ENCODE results near the gene GRAPL. TPM values are rescaled to one million over a fixed set of nuclear protein-coding genes. Genes with fewer than 3 reads are reported as not detected.
"Not testable (repeated sequence)": the region's sequence is repeated elsewhere in the genome, so short reads cannot be mapped to it uniquely, and the experiment has no call there.

The GRAPL gene
- total RNA-seq, 1 donor from 2014 or later = not detected

DNA sequence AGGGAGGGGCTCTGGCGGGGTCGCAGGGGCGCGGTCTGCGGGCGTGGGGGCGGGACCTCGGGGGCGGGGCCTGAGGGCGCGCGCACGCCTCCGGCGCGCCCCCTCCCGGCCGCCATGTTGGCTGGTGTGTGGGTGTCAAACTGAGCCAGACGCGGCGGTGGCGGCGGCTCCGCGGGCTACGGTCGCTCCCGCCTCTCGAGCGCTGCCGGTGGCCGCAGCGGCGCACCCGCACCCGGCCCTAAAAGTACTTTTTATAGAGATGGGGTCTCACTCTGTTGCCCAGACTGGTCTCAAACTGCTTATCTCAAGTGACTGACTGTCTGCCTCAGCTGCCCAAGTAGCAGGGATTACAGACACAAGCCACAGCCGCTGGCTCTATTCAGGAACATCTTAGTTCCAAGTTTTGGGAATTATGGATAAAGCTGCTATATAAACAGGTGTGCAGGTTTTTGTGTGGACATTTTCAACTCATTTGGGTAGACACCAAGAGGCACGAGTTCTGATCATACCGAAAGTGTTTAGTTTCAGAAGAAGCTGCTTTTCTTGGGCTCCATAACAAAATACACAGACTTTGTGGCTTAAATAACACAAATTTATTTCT lies 16.2 kb upstream of the GRAPL start:
- H3K4me3 Mint-ChIP-seq (ENCODE audit: unreplicated experiment) = peak overlapping the region; percentile 25
- H3K4me1 Mint-ChIP-seq (ENCODE audit: low read depth); H3K9me3 Mint-ChIP-seq (ENCODE audit: low read depth); DNase-seq (ENCODE audit: low spot score); H3K27ac Mint-ChIP-seq (ENCODE audit: unreplicated experiment); H3K27me3 Mint-ChIP-seq (ENCODE audit: low read depth); H3K36me3 Mint-ChIP-seq (ENCODE audit: low read depth): not testable (repeated sequence)
- TF ChIP-seq, protein P1, sequence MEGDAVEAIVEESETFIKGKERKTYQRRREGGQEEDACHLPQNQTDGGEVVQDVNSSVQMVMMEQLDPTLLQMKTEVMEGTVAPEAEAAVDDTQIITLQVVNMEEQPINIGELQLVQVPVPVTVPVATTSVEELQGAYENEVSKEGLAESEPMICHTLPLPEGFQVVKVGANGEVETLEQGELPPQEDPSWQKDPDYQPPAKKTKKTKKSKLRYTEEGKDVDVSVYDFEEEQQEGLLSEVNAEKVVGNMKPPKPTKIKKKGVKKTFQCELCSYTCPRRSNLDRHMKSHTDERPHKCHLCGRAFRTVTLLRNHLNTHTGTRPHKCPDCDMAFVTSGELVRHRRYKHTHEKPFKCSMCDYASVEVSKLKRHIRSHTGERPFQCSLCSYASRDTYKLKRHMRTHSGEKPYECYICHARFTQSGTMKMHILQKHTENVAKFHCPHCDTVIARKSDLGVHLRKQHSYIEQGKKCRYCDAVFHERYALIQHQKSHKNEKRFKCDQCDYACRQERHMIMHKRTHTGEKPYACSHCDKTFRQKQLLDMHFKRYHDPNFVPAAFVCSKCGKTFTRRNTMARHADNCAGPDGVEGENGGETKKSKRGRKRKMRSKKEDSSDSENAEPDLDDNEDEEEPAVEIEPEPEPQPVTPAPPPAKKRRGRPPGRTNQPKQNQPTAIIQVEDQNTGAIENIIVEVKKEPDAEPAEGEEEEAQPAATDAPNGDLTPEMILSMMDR (IDR thresholded peaks at IDR 0.05) = peak; percentile 54

DNA sequence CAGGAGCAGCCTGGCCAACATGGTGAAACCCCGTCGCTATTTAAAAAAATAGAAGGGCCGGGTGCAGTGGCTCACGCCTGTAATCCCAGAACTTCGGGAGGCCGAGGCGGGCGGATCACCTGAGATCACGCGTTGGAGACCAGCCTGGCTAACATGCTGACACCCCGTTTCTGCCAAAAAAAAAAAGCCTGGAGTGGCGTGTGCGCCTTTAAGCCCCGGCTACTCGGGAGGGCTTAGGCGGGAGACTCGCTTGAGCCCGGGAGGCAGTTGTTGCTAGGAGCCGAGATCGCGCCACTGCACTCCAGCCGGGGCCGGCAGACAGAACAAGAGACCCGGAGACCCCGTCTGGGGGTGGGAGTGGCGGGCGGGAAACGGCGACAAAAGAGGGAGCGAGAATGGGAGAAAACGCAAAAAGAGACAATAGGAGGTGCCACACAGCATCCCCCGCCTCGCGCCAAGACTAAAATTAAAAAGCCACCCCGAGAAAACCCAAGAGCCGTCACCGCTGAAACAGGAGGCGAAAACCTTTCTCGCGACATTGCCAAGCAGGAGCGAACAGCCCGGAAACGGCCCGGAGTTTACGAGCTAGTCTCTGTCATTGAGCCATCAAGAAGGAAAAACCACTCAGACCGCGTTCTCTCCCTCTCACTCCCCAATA lies 15.5 kb upstream of the GRAPL start:
- DNase-seq (ENCODE audit: low spot score) = not testable (repeated sequence)

DNA sequence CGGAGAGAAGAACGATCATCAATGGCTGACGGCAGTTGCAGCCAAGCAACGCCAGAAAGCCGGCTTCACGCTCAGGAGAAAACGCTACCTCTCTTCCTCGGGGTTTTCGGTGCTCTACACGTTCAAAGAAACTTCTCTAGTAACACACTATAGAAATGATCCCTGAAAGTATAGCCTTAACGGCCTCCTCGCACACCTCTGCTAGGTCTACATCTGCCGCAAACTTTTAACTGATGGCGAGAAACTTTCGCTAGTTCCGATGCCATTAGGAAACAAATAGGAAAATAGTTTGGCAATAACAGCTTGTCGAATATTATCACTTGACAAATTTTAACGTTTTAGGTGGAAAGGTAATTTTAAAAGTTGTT lies 14.9 kb upstream of the GRAPL start:
- H3K27ac Mint-ChIP-seq (ENCODE audit: unreplicated experiment); H3K4me3 Mint-ChIP-seq (ENCODE audit: unreplicated experiment); H3K9me3 Mint-ChIP-seq (ENCODE audit: low read depth); H3K4me1 Mint-ChIP-seq (ENCODE audit: low read depth); DNase-seq (ENCODE audit: low spot score); H3K36me3 Mint-ChIP-seq (ENCODE audit: low read depth); H3K27me3 Mint-ChIP-seq (ENCODE audit: low read depth): not testable (repeated sequence)

More for the DNA sequence above, 15.5 kb upstream of the GRAPL start:
- Mint-ChIP-seq H3K27ac (ENCODE audit: unreplicated experiment) (peak overlapping the region; percentile 68), H3K4me3 (ENCODE audit: unreplicated experiment) (peak overlapping the region; percentile 42)
- not testable (repeated sequence) for H3K36me3 Mint-ChIP-seq (ENCODE audit: low read depth); H3K4me1 Mint-ChIP-seq (ENCODE audit: low read depth); H3K9me3 Mint-ChIP-seq (ENCODE audit: low read depth); H3K27me3 Mint-ChIP-seq (ENCODE audit: low read depth)

DNA sequence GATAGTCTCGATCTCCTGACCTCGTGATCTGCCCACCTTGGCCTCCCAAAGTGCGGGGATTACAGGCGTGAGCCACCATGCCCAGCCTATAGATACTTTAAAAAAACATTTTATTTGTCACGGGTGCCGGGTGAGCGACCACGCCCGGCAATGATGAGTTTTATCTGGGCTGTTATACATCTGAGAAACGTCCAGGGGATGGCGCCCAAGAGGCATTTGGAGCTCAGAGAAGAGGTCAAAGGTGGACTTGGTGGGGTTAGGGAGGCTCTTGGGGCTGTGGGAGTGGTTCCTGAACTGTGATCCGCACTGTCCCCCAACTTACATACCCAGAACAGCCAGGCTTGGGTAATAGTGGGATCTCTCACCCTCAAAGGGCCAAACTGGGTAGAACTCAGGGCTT lies 8.7 kb upstream of the GRAPL start:
- not testable (repeated sequence) for H3K36me3 Mint-ChIP-seq (ENCODE audit: low read depth); H3K27me3 Mint-ChIP-seq (ENCODE audit: low read depth); H3K27ac Mint-ChIP-seq (ENCODE audit: unreplicated experiment)

DNA sequence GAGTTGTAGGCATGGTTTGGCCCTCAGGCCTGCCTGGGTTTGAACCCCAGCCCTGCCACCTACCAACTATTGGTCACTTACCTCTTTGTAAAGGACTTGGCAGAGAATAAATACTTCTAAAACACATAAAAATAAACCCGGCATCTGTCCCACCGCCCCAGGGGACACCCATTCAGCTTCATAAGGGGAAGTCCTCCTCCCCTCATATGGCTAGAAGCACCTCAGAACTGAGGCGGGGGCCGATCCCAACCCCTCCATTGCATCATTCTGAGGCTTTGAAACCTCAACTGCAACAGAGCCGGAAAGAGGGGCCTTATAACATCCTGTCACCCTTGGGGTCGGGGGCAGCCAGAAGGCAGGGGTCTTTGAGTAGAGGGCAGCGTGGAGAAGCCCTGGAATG lies 2.1 kb upstream of the GRAPL start:
- H3K4me1 Mint-ChIP-seq (ENCODE audit: low read depth); H3K4me3 Mint-ChIP-seq (ENCODE audit: unreplicated experiment); H3K27ac Mint-ChIP-seq (ENCODE audit: unreplicated experiment); H3K9me3 Mint-ChIP-seq (ENCODE audit: low read depth); H3K36me3 Mint-ChIP-seq (ENCODE audit: low read depth); H3K27me3 Mint-ChIP-seq (ENCODE audit: low read depth); DNase-seq (ENCODE audit: low spot score): not testable (repeated sequence)

More for the DNA sequence above, 8.7 kb upstream of the GRAPL start:
- H3K9me3 Mint-ChIP-seq (ENCODE audit: low read depth); H3K4me3 Mint-ChIP-seq (ENCODE audit: unreplicated experiment); H3K4me1 Mint-ChIP-seq (ENCODE audit: low read depth); DNase-seq (ENCODE audit: low spot score): not testable (repeated sequence)

DNA sequence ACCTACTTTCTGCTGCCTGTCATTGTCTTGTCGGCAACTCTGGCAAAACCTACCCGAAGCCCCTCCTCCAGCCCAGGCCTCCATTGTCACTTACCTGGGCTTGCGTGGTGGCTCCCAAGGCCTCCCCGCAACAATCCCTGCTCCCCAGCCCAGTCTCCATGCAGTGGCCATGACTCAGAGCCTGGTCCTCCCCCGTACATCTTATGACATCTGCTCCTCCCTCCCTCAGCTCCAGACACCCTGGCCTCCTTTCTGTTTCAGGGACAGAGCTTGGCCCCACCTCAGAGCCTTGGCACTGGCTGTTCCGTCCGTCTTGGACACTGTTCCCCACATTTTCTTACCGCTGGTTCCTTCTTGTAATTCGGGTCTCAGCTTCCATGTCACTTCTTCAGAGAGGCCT lies 2.1 kb downstream of the GRAPL start:
- not testable (repeated sequence) for DNase-seq (ENCODE audit: low spot score); H3K9me3 Mint-ChIP-seq (ENCODE audit: low read depth); H3K4me1 Mint-ChIP-seq (ENCODE audit: low read depth); H3K4me3 Mint-ChIP-seq (ENCODE audit: unreplicated experiment); H3K36me3 Mint-ChIP-seq (ENCODE audit: low read depth); H3K27me3 Mint-ChIP-seq (ENCODE audit: low read depth); H3K27ac Mint-ChIP-seq (ENCODE audit: unreplicated experiment)

DNA sequence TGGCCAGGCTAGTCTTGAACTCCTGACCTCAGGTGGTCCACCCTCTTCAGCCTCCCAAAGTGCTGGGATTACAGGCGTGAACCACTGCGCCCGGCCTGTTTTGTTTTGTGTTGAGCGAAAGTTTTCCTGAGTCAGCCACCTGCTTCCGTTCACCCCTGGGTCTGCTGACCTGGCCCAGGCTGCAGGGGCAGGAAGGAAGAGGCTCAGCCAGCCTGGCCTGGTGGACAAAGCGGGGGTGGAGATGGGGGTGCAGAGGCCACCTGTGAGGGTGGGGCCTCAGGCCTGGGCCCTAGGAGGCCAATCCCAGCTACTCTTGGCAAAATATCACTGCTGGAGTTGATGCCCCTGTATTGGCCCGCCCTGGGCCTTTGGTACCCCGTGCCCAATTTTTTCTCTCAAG lies 3.7 kb downstream of the GRAPL start:
- H3K36me3 Mint-ChIP-seq (ENCODE audit: low read depth) = not testable (repeated sequence)

DNA sequence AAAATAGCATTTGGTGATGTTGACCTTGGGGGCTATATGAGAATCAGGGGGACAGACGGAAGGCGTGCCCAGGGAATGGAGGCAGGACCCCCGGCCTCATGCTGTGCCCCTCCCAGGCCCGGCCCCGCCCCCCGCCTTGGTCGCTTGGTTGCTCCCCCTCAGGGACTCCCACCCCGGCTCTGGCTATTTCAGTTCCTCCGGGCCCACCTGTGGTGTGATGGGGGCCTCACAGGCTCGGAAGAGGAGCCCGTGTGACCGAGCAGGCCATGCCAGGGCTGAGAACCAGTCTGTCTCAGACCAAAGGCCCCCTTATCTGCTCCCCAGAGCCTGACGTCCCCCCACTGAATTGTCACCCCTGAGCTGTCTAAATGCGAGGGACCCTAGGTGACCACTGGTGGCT lies 4.4 kb downstream of the GRAPL start:
- H3K9me3 Mint-ChIP-seq (ENCODE audit: low read depth); H3K27ac Mint-ChIP-seq (ENCODE audit: unreplicated experiment); DNase-seq (ENCODE audit: low spot score); H3K27me3 Mint-ChIP-seq (ENCODE audit: low read depth); H3K4me1 Mint-ChIP-seq (ENCODE audit: low read depth); H3K36me3 Mint-ChIP-seq (ENCODE audit: low read depth); H3K4me3 Mint-ChIP-seq (ENCODE audit: unreplicated experiment): not testable (repeated sequence)

More for the DNA sequence above, 3.7 kb downstream of the GRAPL start:
- DNase-seq (ENCODE audit: low spot score); H3K27ac Mint-ChIP-seq (ENCODE audit: unreplicated experiment); H3K4me1 Mint-ChIP-seq (ENCODE audit: low read depth); H3K4me3 Mint-ChIP-seq (ENCODE audit: unreplicated experiment); H3K9me3 Mint-ChIP-seq (ENCODE audit: low read depth); H3K27me3 Mint-ChIP-seq (ENCODE audit: low read depth): not testable (repeated sequence)

DNA sequence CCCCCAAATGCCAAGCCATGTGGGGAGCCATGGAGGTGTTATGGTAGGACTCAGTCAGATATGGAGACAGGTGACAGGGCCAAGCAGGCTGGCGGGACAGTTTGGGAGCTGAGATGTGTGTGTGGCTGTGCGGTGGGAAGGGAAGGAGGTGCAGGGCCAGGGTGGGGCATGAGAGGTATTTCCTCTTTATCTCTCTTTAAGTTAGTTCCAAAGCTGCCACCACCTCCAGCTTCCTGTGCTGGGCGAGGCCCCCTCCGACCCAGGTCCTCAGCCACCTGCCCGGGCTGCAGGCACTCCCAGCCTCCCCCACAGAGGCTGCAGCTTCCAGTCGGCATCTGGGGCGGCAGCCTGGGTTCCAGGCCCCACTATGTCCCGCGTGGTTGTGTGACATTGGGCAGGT lies 6.4 kb downstream of the GRAPL start:
- not testable (repeated sequence) for H3K4me3 Mint-ChIP-seq (ENCODE audit: unreplicated experiment); H3K27me3 Mint-ChIP-seq (ENCODE audit: low read depth); H3K36me3 Mint-ChIP-seq (ENCODE audit: low read depth); H3K4me1 Mint-ChIP-seq (ENCODE audit: low read depth); DNase-seq (ENCODE audit: low spot score); H3K27ac Mint-ChIP-seq (ENCODE audit: unreplicated experiment); H3K9me3 Mint-ChIP-seq (ENCODE audit: low read depth)

DNA sequence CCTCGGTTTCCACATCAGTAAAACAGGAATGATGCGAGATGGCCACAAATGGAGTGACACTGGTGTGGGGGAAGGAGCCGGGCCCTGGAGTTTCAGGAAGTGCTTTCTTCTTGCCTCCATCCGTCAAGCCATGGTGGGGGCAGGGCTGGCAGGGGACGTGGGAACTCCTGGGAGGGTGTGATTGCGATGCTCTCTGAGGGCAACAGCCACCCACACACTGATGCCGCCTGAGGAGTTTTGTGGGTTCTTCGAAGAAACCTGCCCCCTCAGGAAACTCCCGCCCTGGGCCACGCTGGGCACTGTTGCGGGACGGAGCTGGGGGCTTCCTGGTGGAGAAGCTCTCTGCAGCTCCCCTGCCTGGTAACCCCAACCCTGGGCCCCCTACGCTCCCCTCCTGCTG lies 8.0 kb downstream of the GRAPL start:
- not testable (repeated sequence) for H3K27ac Mint-ChIP-seq (ENCODE audit: unreplicated experiment); H3K9me3 Mint-ChIP-seq (ENCODE audit: low read depth); H3K4me1 Mint-ChIP-seq (ENCODE audit: low read depth); H3K36me3 Mint-ChIP-seq (ENCODE audit: low read depth); H3K27me3 Mint-ChIP-seq (ENCODE audit: low read depth); DNase-seq (ENCODE audit: low spot score); H3K4me3 Mint-ChIP-seq (ENCODE audit: unreplicated experiment)

DNA sequence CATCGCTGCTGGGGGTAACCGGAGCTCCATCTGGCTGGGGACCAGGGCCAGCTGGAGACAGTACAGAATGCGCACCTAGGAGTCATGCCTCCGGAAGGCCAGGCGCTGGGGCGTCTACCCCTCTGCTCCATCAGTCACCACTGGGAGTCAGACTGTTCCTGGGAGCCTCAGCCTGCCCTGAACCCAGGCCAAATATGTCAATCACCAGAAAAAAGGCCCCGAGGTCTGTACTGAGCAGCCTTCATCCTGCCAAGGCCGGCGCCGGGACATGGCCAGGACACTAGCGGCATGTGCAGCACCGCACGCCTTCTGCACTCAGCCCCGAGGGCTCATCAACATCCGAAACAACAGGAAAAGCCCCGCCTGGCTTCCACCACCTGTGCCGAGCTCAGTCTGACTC lies 8.7 kb downstream of the GRAPL start:
- DNase-seq (ENCODE audit: low spot score); H3K4me1 Mint-ChIP-seq (ENCODE audit: low read depth); H3K9me3 Mint-ChIP-seq (ENCODE audit: low read depth); H3K36me3 Mint-ChIP-seq (ENCODE audit: low read depth); H3K4me3 Mint-ChIP-seq (ENCODE audit: unreplicated experiment); H3K27ac Mint-ChIP-seq (ENCODE audit: unreplicated experiment); H3K27me3 Mint-ChIP-seq (ENCODE audit: low read depth): not testable (repeated sequence)

DNA sequence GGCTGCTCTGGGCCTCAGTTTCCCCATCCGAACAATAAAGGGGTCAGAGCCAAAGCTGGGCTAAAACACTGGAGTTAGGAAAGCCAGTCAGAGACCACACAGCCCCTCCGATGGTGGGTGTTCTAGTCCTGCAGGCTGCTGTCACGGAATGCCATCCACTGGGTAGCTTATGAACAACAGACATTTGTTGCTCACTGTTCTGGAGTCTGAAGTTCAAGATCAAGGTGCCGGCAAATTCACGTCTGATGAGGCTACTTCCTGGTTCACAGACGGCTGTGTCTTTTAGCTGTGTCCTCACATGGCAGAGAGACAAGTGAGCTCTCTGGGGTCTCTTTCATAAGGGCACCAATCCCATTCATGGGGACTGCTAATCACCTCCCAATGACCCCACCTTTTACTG lies 9.2 kb downstream of the GRAPL start:
- H3K9me3 Mint-ChIP-seq (ENCODE audit: low read depth); DNase-seq (ENCODE audit: low spot score); H3K27me3 Mint-ChIP-seq (ENCODE audit: low read depth); H3K36me3 Mint-ChIP-seq (ENCODE audit: low read depth); H3K4me3 Mint-ChIP-seq (ENCODE audit: unreplicated experiment); H3K27ac Mint-ChIP-seq (ENCODE audit: unreplicated experiment); H3K4me1 Mint-ChIP-seq (ENCODE audit: low read depth): not testable (repeated sequence)
